NOMO-1 (cell line): ENCODE results near the gene ADGRD1.

ENCODE experiments used
- DNase-seq, 2 experiments: peaks; one replicate each; lab custom pipeline; 2025; ENCODE audit not compliant: unreplicated experiment in 2 of 2; lab: John Stamatoyannopoulos, UW

Gene ADGRD1

DNA sequence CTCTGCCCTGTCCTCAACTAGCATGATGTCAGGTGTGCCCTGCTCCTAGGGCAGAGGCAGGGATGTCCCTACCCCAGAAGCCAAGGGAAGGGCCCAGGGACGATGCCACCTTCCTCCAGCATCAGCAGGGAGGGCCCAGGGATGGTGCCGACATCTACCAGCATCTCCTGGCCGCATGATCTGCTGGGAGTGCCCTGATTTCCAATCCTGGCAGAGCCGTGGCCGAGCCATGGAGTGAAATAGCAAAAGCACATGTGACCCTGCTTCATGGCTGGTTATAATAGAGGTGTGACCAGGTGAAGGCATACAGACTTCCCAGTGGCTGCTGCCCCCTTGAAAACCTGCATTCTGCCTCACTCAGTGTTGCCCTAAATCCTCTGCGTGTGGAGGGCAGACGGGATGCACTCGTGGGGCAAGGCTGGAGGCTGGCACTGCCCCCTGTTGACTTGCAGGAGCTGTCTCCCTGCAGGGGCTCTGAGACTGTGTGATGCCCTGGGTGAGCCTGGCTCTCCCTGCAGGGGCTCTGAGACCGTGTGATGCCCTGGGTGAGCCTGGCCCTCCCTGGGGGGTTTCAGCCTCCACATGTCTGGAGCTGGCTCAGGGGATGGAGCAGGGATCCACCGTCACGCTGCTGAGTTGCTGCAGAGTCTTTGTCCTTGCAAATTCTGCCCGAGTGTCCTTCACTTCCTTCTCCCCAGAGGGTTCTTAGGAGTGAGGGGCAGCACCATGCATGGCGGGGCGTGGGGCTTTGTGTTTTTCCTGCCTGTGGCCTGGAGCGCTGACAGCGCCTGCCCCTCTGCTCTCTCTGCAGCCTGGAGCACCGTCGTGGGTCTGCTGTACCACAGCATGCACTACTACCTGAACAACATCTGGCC, 51.7 kb downstream of the ADGRD1 start:
- DNase-seq = no peak

DNA sequence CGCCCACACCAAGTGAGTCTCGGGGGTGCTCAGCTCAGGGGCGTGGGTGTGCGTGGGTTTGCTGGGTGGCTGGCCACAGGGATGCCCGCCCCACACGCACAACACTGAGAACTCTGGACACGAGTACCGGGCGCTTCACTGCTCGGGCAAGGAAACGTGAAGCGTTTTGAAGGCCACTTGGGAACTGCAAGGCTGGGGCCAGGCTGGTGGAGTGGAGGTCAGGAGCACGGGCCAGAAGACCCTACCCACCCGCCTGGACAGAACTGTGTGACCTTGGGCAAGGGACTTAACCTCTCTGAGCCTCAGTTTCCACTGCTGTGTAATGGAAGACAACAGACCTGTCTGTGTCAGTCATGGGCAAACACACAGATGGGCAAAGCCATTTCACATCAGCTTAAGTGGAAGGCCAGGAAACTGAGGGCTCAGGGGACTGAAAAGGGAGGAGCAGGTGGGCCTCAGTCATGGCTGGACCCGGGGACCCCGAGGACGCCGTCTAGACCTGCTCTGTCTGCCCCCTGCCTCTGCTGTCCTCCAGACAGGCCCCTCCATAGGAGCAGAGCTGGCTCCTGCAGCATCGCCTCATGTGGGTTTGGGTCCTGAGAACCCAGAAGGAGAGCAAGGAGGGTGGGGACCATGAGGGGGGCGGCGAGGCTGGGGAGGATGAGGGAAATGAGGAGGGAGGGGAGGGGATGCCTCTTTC, 52.5 kb downstream of the ADGRD1 start:
- DNase-seq = no peak

DNA sequence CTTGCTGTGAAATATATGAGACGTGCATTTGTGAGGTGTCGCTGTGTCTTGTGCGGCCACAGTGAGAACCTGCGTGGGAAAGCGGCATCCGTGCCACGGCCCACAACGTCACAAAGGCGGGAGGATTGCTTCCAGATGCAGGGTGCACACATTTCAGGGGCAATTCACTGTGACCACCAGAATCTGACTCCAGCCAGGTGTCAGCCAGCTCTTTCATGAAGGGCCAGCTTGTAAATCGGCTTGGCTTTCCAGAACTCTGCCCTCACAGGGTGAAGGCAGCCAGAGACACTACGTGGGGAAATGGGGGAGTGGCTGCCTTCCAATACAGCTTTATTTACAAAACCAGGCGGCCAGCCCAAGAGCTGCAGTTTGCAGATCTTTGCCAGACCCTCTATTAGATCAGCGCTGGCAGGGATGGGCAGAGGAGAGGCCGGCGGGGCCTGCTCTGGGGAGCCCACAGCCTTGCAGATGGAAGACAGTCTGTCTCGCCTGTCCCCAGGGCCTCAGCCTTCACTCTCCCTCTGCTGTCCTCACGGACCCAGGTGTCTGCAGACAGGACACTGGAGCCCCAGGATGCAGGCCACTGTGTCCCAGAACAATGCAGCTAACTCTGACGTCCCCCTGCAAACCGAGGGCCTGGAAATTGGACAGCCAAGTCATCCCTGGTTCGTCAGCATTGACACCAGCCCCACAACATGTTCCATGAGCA, 53.5 kb downstream of the ADGRD1 start:
- no peak for DNase-seq

DNA sequence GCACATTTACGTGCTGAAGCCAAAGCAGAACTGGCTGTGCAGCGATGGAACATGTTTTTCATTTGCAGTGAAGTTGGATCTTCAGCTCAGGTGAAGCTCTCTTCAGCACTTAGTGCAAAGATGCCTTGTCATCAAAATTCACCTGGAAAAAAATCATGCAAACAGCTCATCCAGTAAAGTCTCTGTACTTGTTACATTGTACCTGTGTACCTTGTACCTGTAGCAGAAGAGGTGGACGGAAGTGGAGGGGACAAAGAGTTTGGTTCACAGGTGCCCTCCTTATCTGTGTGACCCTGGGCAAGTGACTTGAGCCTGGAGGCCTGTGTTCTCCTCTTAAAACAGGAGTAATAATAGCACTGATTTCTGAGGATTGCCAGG, 54.0 kb downstream of the ADGRD1 start:
- no peak for DNase-seq

DNA sequence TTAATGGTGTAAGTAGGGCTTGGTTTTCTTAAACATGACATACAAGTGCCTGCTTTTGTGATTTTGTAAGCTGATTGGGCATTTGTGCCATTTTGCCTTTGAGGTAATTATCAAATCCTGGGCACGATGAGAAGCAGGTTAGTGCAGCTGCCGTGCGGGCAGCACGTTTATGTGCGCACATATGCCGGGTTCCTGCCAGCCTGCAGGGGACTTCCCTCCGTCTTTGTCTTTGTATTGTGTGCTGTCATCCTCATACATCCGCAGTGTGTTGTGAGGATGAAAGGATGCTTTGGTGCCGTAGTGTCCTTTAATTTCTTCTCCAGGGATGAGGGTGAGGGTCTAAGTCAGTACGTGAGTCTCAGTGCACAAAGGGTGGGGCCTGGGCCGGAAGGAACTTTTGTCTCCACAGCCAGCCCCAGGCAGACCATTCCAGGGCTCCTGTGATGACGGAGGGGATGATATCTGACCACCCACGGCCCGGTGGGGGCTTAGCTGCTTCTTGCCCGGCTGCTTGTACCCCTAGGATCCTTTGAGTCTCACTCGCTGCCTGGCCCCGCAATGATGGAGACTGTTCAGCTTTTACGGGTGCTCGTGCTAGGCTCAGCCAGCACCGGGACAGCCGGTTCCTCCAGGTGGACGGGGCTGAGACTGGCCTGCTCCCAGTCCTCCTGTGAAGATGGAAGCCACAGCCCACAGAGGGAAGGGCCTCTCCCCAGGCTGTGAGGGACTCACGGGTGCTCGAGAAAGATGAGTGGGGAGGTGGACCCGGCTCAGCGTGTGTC, 54.6 kb downstream of the ADGRD1 start:
- DNase-seq = no peak

DNA sequence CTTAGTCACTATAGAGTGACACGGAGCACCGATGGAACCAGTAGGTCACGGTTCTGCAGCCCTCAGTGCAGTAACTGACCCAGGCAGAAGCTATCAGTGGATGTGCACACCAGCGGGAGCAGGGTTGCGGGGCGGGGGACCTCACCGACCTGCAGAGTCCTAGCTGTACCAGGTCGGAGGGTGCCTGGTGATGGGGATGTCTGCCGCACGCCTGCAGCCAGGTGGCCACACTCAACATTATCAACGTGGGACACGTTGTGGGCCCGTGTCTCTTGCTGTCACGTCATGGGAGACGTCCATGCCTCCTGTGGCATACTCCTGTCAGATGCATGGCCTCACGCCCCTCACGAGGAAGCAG, 55.2 kb downstream of the ADGRD1 start:
- DNase-seq = no peak

DNA sequence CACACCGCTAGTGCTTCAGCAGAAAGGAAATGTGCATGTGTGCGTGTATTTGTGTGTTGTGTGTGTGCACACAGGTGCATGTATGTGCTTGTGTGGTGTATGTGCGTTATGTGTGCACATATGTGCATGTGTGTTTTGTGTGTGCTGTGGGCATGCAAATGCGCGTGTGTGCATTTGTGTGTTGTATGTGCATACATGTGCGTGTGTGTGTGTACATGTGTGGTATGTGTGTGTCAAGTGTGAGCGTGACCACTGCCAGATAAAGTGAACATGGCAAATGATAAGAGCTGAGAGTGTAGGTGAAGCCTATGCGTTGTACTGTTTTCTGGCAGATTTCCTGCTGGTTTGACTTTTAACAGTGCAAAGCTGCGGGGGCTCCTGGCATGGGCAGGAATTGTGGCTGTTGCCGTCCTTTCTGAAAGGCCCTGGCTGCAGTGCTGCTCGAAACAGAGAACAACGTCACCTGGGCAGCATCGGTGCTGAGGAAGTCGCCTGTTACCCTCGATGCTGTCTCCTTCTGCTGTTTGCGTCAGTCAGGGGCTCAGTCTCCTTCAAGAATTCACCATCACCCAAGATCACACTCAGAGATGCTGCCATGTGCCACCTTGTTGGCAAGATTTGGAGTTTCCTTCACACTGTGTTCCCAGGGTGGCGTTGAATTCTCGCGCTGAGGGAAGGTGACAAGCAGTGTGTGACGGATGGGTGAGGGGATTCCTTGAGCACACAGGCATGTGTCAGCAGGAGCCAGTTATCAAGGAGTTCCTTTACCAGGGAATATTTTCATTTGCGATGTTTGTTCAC, 56.1 kb downstream of the ADGRD1 start:
- no peak for DNase-seq

DNA sequence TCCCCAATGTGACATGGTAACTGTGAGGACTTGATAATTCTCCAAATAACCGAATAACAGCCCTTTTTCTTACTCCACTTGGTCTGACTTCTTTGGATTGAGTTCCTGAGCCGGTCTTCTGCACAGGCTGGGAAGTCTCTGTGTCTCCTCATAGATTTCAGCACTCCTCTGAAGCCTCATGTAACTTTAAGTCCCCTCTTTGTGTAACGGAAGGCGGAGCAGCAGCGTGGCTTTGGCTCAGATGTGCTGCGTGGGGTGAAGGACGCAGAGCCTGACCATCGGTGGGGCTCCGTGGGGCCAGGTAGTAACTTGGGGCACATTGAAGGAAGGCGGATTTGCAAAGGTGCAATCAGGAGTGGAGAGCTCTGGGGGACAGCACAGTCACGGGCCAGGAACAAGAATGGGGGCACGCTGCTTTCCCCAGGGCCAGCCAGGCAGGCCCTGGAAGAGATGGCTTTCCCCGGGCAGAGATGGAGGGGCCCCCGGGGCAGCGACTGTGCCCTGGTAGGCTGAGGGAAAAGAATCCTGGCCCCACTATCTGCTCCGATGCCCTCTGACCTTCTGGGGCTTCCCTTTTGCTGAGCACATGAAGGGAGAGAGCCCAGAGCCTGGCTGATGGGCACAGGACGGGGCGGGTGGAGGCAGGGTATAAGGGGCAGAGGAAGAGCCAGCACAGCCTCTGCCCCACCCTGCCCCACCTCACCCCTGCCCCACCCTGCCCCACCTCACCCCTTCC, 56.9 kb downstream of the ADGRD1 start:
- DNase-seq = no peak

DNA sequence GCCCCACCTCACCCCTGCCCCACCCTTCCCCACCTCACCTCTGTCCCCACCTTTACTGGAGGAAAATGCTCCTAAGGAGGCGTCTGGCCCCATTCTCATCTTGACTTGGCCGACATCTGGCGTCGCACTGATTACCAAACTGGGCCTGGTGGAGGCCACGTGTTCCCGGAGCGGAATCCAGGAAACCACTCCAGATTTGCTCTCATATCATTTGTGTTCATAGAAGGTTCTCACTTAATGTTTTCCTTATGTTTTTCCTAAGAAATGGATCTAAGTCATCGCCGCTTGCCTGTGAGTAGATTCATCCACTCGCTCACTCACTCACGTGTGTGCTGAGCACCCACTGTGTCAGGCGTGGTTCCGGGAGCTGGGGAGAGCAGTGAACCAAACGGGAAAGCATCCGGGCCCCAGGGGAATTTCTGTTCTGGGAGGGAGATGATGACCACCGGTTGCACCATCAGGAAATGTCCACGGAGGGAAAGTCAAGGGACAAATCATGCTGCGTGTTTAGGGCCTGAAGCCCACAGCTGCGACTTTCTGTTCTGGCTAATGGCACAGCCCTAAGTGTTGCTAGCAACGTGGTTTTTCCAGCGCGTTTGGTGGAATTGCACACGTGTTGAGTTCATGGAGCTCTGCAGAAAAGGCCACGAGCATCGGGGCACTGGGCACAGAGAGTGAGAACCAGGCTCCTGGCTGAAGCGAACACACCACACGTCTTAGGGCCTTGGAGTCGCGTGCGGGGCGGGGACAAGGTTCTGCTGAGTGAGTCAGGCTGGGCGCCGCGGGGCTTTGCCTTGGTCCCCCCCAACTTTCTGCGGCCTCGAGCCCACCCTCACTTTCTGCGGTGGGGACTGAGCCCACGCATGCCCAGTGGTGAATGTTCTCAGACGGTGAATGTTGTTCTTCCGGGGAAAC, 57.7 kb downstream of the ADGRD1 start:
- no peak for DNase-seq

DNA sequence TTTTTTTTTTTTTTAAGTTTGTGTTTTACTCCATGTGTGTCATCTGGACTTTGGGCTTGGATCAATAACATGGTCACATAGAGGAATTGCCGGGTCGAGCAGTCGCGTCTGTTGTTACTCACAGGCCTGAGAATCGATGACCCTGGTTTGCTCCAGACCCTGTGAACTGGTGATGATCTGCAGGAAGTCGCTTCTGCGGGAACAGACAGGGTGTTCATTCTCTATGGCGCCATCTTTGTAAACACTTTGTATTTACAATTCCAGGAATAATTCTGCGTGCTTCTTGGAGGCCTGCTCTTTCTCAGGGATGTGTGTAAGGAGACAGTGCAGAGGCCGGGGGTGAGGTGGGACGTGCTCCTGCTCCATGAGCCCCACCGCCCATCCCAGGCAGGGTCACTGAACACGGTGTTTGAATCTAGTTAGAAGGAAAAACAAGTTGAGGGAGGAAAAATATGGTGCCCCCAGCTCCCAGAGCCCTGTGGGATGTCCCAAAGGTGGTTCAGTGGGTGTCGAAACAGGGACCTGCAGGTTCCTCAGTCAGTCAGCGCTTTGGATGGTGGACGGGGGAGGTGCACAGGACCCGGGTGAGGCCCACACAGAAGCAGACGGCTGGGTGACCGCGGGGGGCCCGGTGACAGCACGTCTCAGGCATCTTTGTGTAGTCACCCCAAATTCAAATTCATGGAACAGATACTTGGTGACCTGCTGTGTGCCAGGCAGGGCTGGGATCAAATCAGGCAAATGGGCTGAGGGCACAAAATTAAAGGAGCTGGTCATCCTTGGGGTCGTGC, 58.8 kb downstream of the ADGRD1 start:
- no peak for DNase-seq

DNA sequence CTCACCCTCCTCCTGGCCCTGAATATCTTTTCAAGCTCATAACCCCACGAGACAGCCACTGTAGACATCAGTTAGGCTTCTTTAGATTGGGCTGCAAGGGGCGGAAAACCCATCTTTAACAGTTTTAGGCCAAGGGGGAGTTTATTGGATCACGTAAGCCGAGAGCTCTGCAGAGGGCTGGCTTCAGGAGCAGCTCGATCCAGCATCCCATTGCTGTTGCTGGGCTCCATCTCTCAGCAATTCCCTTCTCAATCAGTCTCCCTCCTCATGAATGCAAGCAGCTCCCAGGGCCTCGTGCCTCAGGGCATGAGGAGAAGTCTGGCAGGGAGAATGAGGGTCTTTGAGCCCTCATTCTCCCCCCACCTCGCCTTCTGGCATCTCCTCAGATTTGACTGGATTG, 59.4 kb downstream of the ADGRD1 start:
- no peak for DNase-seq

DNA sequence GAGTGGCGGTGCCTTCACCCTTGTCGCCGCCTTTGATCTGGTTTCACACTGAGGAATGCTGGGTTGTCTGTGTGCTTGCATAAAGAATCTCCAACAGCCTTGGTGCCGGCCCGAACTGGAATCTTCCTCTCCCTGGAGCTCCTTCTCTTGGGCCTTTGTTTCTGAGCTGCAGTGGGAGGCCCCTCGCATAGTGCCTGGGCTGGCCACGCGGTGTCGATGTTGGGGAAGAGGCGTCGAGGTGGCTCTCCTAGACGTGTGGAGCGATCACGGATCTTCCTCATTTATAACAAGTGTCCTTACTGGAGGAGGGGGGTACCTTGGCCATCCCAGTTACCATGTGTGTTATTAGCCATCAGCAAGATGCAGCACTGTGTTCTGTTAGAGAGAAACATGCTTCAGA, 60.6 kb downstream of the ADGRD1 start:
- DNase-seq = no peak

DNA sequence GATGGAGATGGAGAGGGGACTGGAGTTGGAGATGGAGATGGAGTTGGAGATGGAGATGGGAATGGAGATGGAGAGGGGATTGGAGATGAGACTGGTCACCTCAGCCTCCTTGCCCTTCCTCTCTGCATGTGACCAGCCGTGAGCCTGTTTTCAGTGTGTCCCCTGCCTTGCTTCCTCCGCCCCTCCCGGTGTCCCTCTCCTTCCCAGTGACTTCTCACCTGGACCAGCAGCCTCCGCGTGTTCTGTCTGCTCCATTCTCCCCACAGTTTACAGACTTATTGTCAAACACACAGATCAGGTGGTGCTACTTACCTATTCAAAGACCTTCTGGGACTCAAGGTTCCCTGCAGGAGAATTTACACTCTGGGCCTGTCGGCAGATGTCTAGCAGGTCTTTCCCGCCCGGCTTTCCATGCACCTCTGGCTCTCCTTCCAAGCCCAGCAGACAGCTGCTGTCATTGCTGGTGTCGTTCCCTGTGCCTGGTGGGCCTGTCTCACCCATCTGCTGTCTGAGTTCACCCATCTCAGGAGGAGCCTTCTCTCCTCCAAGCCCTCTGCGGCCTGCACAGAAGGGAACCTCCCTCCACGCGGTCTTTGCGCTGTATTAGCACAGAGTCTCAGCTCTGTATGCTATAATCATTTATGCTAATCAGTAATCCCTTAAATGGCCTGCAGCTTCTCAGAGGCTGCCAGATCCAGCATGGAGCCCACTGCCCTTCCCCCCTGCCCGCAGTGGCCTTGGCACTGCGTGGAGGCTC, 62.1 kb downstream of the ADGRD1 start:
- DNase-seq = no peak

DNA sequence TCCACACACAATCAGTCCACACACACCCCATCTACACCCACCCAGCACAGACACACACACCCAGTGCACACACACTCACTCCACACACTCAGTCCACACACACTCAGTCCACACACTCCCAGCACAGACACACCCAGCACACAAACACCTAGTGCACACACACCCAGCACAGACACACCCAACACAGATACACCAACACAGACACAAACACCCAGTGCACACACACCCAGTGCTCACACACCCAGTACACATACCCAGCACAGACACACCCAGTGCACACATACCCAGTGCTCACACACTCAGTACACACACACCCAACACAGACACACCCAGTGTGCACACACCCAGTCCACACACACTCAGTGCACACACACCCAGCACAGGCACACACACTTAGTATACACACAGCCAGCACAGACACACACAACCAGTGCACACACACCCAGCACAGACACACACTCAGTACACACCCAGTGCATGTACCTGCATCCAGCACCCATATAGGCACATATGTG, 63.8 kb downstream of the ADGRD1 start:
- DNase-seq = no peak

DNA sequence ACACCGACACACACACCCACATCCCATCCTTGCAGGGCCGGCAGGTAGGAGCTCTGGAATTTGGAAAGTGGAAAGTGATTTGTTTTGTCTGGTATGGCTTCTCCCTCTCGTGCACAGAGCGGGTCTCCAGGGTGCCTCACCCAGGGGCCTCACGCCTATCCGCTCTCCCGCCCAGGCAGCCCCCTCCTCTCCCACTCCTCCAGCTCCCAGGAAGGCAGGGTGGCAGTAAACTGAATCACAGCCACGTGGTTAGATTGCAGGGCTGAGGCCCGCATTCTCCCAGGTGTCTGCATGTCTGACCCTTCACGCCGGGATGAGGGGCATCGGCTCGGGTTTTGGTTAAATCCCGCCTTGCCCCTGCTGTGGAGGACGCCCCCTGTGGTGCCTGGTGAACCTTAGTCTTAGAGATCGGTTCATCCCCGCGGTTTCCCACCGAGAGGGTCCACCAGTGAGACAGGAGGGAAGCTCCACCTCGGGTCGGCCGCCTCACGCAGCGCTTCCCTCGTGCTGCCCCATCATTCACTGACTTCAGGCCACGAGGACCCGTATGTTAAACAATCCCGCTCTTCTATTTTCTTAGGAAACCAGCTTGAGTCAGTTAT, 64.4 kb downstream of the ADGRD1 start:
- DNase-seq = no peak

DNA sequence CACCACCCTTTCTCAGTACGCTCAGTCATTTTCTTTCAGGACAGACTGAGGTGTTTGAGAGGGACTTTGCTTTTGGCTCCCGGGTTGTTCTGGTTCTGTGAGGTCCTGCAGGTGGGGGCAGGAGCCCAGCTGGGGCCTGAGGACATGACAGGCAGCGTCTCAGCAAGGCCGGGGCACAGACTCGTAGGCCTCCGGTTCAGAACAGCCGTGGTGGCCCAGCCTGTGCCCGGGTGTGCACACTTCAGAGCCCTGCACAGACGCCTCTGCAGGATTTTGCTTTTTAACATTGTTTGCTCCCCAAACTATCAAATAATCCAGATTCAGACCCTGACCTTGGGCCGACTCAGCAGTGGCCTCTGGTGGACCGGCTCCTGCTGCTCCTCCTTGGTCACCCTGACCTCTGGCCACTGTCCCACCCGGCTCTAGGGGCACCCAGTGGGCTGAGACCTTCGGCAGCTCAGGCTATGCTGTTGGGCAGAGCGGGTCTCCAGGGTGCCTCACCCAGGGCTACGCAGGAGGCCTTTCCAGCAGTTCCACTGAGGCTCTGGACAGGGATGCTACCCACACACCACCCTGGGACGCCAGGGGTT, 65.2 kb downstream of the ADGRD1 start:
- DNase-seq = no peak
